ENCODE measurements around the gene ANTXR1. TPM values are rescaled to one million over a fixed set of nuclear protein-coding genes. Genes with fewer than 3 reads are reported as not detected.

The ANTXR1 gene
- total and polyA plus RNA-seq, 2 experiments from 2014 or later, result 24.0 to 36.0 TPM

GRCh38 chr2:69030800-69031428 is 17.9 kb downstream of the ANTXR1 start:
- H3K4me1 ChIP-seq (ENCODE audit: low read depth), result no peaks in the 10 kb centered on the region
- no peak overlapping the region for H3K4me3 ChIP-seq
- no peaks in the 10 kb centered on the region for H3K9me3 ChIP-seq (ENCODE audit: low read depth)
- DNase-seq (ENCODE audit: low read depth in 1 of 2, low spot score in 1 of 2), result no peak
- TF ChIP-seq CTCF (IDR thresholded peaks at IDR 0.05; ENCODE audit: low read depth, low read length), result no peak
- no peaks in the 10 kb centered on the region for H3K27me3 ChIP-seq
- no peak overlapping the region for H3K27ac ChIP-seq
- H3K36me3 ChIP-seq, result no peaks in the 10 kb centered on the region

GRCh38 chr2:69031466-69031865 is 18.5 kb downstream of the ANTXR1 start:
- no peak for TF ChIP-seq CTCF (IDR thresholded peaks at IDR 0.05; ENCODE audit: low read depth, low read length)
- H3K27ac ChIP-seq, result no peak overlapping the region
- no peak for DNase-seq (ENCODE audit: low read depth in 1 of 2, low spot score in 1 of 2)
- H3K4me3 ChIP-seq, result no peak overlapping the region
- H3K9me3 ChIP-seq (ENCODE audit: low read depth), result no peaks in the 10 kb centered on the region
- H3K27me3 ChIP-seq, result no peaks in the 10 kb centered on the region
- H3K4me1 ChIP-seq (ENCODE audit: low read depth), result no peaks in the 10 kb centered on the region
- H3K36me3 ChIP-seq, result no peaks in the 10 kb centered on the region

GRCh38 chr2:69032336-69032735 is 19.4 kb downstream of the ANTXR1 start:
- no peak for TF ChIP-seq CTCF (IDR thresholded peaks at IDR 0.05; ENCODE audit: low read depth, low read length)
- Histone ChIP-seq H3K27me3 (no peaks in the 10 kb centered on the region), H3K9me3 (ENCODE audit: low read depth) (no peaks in the 10 kb centered on the region), H3K27ac (no peak overlapping the region), H3K36me3 (no peaks in the 10 kb centered on the region), H3K4me3 (no peak overlapping the region), H3K4me1 (ENCODE audit: low read depth) (no peaks in the 10 kb centered on the region)
- DNase-seq (ENCODE audit: low read depth in 1 of 2, low spot score in 1 of 2), result peak in 1 of 2 donors; percentile 43

GRCh38 chr2:69033461-69034095 is 20.6 kb downstream of the ANTXR1 start:
- no peak for DNase-seq (ENCODE audit: low read depth in 1 of 2, low spot score in 1 of 2)

GRCh38 chr2:69034122-69034521 is 21.1 kb downstream of the ANTXR1 start:
- DNase-seq (ENCODE audit: low read depth in 1 of 2, low spot score in 1 of 2), result no peak
- H3K36me3 ChIP-seq, result no peaks in the 10 kb centered on the region

More at GRCh38 chr2:69033461-69034095, 20.6 kb downstream of the ANTXR1 start:
- no peak for TF ChIP-seq CTCF (IDR thresholded peaks at IDR 0.05; ENCODE audit: low read depth, low read length)
- Histone ChIP-seq H3K36me3 (no peaks in the 10 kb centered on the region), H3K4me1 (ENCODE audit: low read depth) (no peaks in the 10 kb centered on the region), H3K4me3 (no peak overlapping the region), H3K27ac (no peak overlapping the region), H3K9me3 (ENCODE audit: low read depth) (no peaks in the 10 kb centered on the region), H3K27me3 (no peaks in the 10 kb centered on the region)

More at GRCh38 chr2:69034122-69034521, 21.1 kb downstream of the ANTXR1 start:
- Histone ChIP-seq H3K27me3 (no peaks in the 10 kb centered on the region), H3K4me1 (ENCODE audit: low read depth) (no peaks in the 10 kb centered on the region), H3K27ac (no peak overlapping the region), H3K4me3 (no peak overlapping the region), H3K9me3 (ENCODE audit: low read depth) (no peaks in the 10 kb centered on the region)
- TF ChIP-seq CTCF (IDR thresholded peaks at IDR 0.05; ENCODE audit: low read depth, low read length), result no peak
